Gastroesophageal sphincter (tissue), 4 donors: ENCODE measurements around the gene RGS10. TPM values are rescaled to one million over a fixed set of nuclear protein-coding genes. Genes with fewer than 3 reads are reported as not detected.
A peak's percentile ranks its signal among the peaks of the same experiment; 100 is the strongest.
"Not testable (repeated sequence)": the region's sequence is repeated elsewhere in the genome, so short reads cannot be mapped to it uniquely, and the experiment has no call there.

ENCODE experiments used
- ATAC-seq: fragments of 150-250 bp; one replicate; pipeline ENCODE4 v1.9.1; 2016; ENCODE audit warnings: mild to moderate bottlenecking, moderate library complexity
- H3K27ac ChIP-seq, 4 donors: fragments of 200-600 bp; sonication (generic) in 3 of 4; 1 replicate in 3 of 4; 2 replicates in 1 of 4; pipeline ENCODE4 v1.5.1; 2016 to 2019
- H3K27me3 ChIP-seq: fragments of 200-600 bp; sonication (generic); one replicate; pipeline ENCODE4 v1.5.1; 2019
- H3K36me3 ChIP-seq, 2 donors: fragments of 200-600 bp; sonication (generic); one replicate each; pipeline ENCODE4 v1.5.1; 2019; ENCODE audit warnings: control low read depth in 1 of 2
- H3K4me1 ChIP-seq, 3 donors: fragments of 200-600 bp; sonication (generic); 1 replicate in 2 of 3; 2 replicates in 1 of 3; pipeline ENCODE4 v1.5.1; 2016 to 2019; ENCODE audit warnings: control low read depth in 2 of 3
- H3K4me3 ChIP-seq, 2 donors: fragments of 200-600 bp; sonication (generic); one replicate each; pipeline ENCODE4 v1.5.1; 2019; ENCODE audit warnings: mild to moderate bottlenecking in 1 of 2, moderate library complexity in 1 of 2
- H3K9me3 ChIP-seq, 3 donors: fragments of 200-600 bp; sonication (generic); one replicate each; pipeline ENCODE4 v1.5.1; 2017 to 2019; ENCODE audit warnings: control low read depth in 2 of 3
- EP300 ChIP-seq: sonication (generic); formaldehyde crosslinking; IDR thresholded peaks from one replicate; pipeline ENCODE4 v1.6.1; 2017; ENCODE audit warnings: antibody characterized with exemption, mild to moderate bottlenecking
- POLR2A ChIP-seq, 2 donors: fragments of 450-650 bp; IDR thresholded peaks; one replicate each; pipeline ENCODE4 v1.6.1; 2017; ENCODE audit warnings: antibody characterized with exemption in 2 of 2, mild to moderate bottlenecking in 2 of 2, moderate library complexity in 1 of 2
- POLR2AphosphoS5 ChIP-seq: sonication (generic); formaldehyde crosslinking; IDR thresholded peaks from one replicate; pipeline ENCODE4 v1.6.1; 2017; ENCODE audit warnings: antibody characterized with exemption
- WGBS, 2 donors: methylation state at CpG; one replicate each; pipeline ENCODE4 v1.1.5; 2018; ENCODE audit warnings: low coverage in 1 of 2; 5-methylcytosine and 5-hydroxymethylcytosine counted together
- total RNA-seq, 4 donors: library from RNA; depleted of rRNA; stranded (reverse); fragments of >200 nt; gene quantifications; one replicate each; pipeline ENCODE4 v1.1.0, GENCODE V29; 2016
- TF ChIP-seq, protein P1 (sequence below), 4 experiments: fragments of 200-600 bp in 2 of 4; fragments of 450-650 bp in 2 of 4; sonication (generic) in 1 of 4; IDR thresholded peaks; one replicate each; pipeline ENCODE4 v1.5.1; 2017 to 2019; ENCODE audit warnings: antibody characterized with exemption in 4 of 4, mild to moderate bottlenecking in 2 of 4, moderate library complexity in 2 of 4

Gene RGS10
- total RNA-seq, 4 donors from 2014 or later: 18.1 to 48.5 (median 33.4) TPM

DNA sequence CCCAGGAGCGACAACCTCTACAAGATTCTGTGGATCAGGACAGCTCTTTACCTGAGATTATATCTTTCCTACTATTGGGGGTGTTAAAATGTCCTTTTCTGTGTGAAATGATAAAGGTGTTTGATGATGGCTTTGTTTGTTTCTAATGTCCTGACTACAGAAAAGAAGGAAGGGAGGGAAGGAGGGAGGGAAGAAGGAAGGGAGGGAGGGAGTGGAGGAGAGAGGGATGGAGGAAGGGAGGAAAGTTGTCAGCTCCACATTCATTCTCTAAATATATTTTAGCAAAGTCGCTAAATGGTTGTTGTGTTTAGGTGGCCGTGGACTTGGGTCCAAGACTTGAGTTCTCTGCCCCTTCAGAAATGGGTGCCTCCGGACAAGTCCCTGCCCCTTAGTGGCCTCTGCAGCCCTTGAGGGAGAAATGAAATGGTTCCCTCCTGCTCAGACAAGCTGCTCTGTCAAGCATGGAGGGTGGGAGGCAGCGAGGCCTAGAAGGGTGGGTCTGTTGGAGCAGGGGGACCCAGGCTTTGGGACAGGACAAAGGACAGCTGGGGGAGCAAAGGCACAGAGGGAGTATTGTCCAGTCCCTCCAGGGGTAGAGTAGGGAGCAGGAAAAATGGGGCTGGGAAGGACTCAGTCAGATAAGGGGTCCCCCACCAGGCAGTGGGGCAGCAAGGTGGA lies 4.4 kb downstream of the RGS10 start:
- Histone ChIP-seq H3K4me1 (peaks cover 0 to 77% (median 19%) of the 10 kb centered on the region in 3 donors), H3K9me3 (no peaks in the 10 kb centered on the region), H3K4me3 (no peak overlapping the region), H3K27me3 (no peaks in the 10 kb centered on the region), H3K27ac (peak overlapping the region in 3 of 4 donors; percentile 57 to 83 (median 66)), H3K36me3 (no peaks in the 10 kb centered on the region)
- ATAC-seq: no peak
- WGBS, 2 donors: 7 to 75% methylated on average over 2 to 4 of the region's 5 CpGs
- no peak for TF ChIP-seq POLR2AphosphoS5
- TF ChIP-seq EP300: no peak
- TF ChIP-seq, protein P1, sequence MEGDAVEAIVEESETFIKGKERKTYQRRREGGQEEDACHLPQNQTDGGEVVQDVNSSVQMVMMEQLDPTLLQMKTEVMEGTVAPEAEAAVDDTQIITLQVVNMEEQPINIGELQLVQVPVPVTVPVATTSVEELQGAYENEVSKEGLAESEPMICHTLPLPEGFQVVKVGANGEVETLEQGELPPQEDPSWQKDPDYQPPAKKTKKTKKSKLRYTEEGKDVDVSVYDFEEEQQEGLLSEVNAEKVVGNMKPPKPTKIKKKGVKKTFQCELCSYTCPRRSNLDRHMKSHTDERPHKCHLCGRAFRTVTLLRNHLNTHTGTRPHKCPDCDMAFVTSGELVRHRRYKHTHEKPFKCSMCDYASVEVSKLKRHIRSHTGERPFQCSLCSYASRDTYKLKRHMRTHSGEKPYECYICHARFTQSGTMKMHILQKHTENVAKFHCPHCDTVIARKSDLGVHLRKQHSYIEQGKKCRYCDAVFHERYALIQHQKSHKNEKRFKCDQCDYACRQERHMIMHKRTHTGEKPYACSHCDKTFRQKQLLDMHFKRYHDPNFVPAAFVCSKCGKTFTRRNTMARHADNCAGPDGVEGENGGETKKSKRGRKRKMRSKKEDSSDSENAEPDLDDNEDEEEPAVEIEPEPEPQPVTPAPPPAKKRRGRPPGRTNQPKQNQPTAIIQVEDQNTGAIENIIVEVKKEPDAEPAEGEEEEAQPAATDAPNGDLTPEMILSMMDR (IDR thresholded peaks at IDR 0.05): no peak
- TF ChIP-seq POLR2A (IDR thresholded peaks at IDR 0.05): no peak

DNA sequence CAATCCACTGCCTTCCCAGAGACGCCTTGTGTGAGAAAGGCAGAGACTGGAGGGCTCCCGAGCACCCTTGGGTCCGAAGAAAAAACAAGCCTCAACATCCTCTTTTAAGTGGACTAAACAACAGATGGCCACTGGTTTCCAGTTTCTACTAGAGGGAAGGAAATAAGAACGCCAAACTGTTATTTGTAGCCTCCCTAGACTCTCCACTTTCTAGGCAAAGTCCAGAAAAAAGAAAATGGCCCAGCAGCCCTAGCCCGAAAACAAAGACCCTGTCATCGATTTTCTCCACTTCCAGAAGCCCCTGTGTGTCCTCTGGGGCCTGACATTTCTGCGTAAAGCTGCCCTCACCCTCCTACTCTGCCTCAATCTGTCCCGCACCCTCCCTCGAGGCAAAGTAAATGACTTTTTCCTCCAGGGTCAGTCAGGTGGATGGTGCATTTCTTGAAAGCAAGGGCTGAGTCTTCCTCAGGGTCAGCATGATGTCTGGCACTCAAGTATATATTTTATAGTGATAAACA lies 6.0 kb downstream of the RGS10 start:
- Histone ChIP-seq H3K4me1 (peaks cover 0 to 75% (median 22%) of the 10 kb centered on the region in 3 donors), H3K36me3 (no peaks in the 10 kb centered on the region), H3K27me3 (no peaks in the 10 kb centered on the region), H3K4me3 (no peak overlapping the region), H3K9me3 (no peaks in the 10 kb centered on the region), H3K27ac (peak overlapping the region in 2 of 4 donors; percentile 5 to 16)
- 85 to 86% methylated on average over 5 to 7 of the region's 9 CpGs for WGBS, 2 donors
- ATAC-seq: no peak
- no peak for TF ChIP-seq POLR2AphosphoS5
- TF ChIP-seq, protein P1 (IDR thresholded peaks at IDR 0.05): no peak
- TF ChIP-seq EP300: no peak
- no peak for TF ChIP-seq POLR2A (IDR thresholded peaks at IDR 0.05)

DNA sequence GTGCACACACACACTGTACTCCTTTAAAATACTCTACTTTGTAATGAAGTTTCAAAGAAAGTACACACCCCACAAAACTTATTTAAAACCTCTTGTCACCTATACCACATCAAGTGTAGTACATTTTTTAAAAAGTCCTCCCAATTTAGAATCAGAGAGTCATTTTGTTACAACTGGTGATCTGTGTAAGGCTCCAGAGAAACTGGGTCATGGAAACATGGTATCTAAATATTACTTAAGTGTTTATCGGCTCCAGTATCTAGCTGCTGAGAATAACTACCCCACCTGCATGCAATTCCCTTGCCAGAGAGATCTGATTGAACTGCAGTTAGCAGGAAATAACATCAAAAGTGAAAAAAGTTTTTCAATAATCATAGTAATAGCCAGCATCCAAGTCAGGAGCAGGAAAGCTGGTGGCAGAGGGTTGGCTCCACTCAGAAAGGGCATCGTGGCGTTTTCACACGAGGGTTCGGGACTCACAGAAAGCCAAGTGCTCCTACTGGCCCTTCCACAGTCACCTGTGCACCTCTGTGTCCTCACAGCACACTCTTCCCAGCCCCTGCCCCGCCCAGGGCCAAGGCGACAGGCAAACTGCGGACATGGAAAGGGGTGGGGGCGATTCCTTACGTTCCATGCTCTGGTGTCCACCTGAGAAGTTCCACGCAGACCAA lies 6.5 kb downstream of the RGS10 start:
- no peak for TF ChIP-seq EP300
- TF ChIP-seq, protein P1 (IDR thresholded peaks at IDR 0.05): no peak
- no peak for TF ChIP-seq POLR2A (IDR thresholded peaks at IDR 0.05)
- TF ChIP-seq POLR2AphosphoS5: no peak
- no peaks in the 10 kb centered on the region for H3K36me3 ChIP-seq
- 62% methylated on average over 6 of the region's 11 CpGs; no CpG with 5 or more reads in 1 of the 2 donors for WGBS, 2 donors
- no peak for ATAC-seq
- H3K27ac ChIP-seq: peak overlapping the region in 3 of 4 donors; percentile 5 to 32 (median 16)
- no peaks in the 10 kb centered on the region for H3K9me3 ChIP-seq
- peaks cover 0 to 75% (median 26%) of the 10 kb centered on the region in 3 donors for H3K4me1 ChIP-seq
- no peaks in the 10 kb centered on the region for H3K27me3 ChIP-seq
- H3K4me3 ChIP-seq: no peak overlapping the region

DNA sequence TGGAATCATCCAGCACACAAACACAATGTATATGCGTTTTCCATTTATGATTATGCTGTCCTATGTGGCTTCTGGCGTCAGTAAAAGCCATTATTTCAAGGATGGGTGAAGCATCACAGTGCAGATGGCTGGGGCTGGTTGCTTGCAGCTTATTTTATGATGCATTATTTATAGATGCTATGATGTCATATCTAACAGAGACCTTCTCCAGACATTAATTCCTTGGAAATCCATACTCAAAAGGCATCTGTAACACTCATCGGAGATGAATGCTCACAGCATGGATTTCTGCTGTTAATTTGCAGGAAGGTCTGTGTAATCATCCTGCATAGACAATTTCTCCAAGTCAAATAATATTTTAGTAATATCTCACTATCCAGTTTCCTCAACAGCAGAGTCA lies 7.2 kb downstream of the RGS10 start:
- no peak for ATAC-seq
- Histone ChIP-seq H3K36me3 (no peaks in the 10 kb centered on the region), H3K4me3 (no peak overlapping the region), H3K9me3 (no peaks in the 10 kb centered on the region), H3K4me1 (peaks cover 0 to 75% (median 31%) of the 10 kb centered on the region in 3 donors), H3K27me3 (no peaks in the 10 kb centered on the region), H3K27ac (peak overlapping the region in 1 of 4 donors; percentile 16)
- TF ChIP-seq POLR2A (IDR thresholded peaks at IDR 0.05) (no peak), POLR2AphosphoS5 (no peak), EP300 (no peak)
- 46 to 59% methylated on average over 3 of the region's 3 CpGs for WGBS, 2 donors

DNA sequence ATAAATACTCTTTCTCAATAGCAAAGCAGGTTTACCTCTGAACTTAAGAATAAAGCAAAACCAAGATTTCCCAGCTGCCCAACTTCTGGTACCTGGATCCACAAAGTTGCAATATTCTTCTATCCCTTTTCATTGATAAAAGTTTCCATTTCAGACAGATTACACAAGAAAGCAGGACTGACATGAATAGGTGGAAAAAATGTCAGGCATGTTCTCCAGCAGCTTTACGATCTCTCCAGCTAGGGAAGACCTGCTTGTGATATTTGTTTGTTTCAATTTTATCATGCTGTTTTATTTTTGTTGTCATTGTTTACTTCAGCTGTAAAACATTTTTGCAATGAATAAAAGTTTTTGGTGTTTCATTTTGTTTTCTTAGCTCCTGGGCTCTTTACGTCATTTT lies 9.0 kb downstream of the RGS10 start:
- H3K27ac ChIP-seq: no peak overlapping the region
- WGBS, 2 donors: 74 to 88% methylated on average over 2 of the region's 2 CpGs
- TF ChIP-seq POLR2A (IDR thresholded peaks at IDR 0.05): no peak
- no peak for TF ChIP-seq POLR2AphosphoS5
- TF ChIP-seq EP300: no peak
- TF ChIP-seq, protein P1 (IDR thresholded peaks at IDR 0.05): no peak
- H3K36me3 ChIP-seq: no peaks in the 10 kb centered on the region
- ATAC-seq: no peak
- no peaks in the 10 kb centered on the region for H3K27me3 ChIP-seq
- H3K4me3 ChIP-seq: no peak overlapping the region
- H3K9me3 ChIP-seq: no peaks in the 10 kb centered on the region
- peaks cover 0 to 76% (median 20%) of the 10 kb centered on the region in 3 donors for H3K4me1 ChIP-seq

DNA sequence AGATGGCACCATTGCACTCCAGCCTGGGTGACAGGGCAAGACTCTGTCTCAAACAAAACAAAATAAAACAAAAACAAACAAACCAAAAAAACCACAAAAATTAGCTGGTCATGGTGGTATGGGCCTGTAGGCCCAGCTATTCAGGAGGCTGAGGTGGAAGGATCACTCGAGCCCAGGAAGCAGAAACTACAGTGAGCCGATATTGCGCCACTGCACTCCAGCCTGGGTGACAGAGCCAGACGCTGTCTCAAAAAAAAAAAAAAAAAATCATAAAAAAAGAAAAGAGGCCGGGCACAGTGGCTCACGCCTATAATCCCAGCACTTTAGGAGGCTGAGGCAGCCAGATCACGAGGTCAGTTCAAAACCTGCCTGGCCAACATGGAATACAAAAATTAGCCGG lies 9.7 kb downstream of the RGS10 start:
- ATAC-seq, H3K9me3 ChIP-seq, H3K36me3 ChIP-seq, H3K4me3 ChIP-seq, H3K27me3 ChIP-seq, H3K27ac ChIP-seq: not testable (repeated sequence)
- WGBS, 2 donors: 79 to 88% methylated on average over 3 to 7 of the region's 8 CpGs
- peaks cover 0 to 75% (median 13%) of the 10 kb centered on the region in 3 donors for H3K4me1 ChIP-seq

DNA sequence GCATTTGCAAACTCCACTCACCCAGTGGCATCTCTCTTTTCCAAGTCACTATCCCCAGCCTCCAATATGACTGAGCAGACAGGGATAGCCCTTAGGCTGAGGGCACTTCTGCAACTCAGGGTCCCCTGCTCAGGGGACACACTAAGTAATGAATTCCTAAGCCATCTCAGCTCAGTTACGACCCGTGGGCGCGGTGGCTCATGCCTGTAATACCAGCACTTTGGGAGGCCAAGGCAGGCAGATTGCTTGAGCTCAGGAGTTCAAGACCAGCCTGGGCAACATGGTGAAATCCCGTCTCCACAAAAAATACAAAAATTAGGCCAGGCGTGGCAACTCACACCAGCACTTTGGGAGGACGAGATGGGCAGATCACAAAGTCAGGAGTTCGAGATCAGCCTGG lies 10.3 kb downstream of the RGS10 start:
- not testable (repeated sequence) for ATAC-seq, H3K36me3 ChIP-seq, H3K4me3 ChIP-seq, H3K9me3 ChIP-seq, H3K27me3 ChIP-seq
- Histone ChIP-seq H3K27ac (peak overlapping the region in 1 of 4 donors; percentile 68), H3K4me1 (peaks cover 0 to 74% (median 12%) of the 10 kb centered on the region in 3 donors)
- WGBS, 2 donors: 93 to 95% methylated on average over 6 to 8 of the region's 8 CpGs
